ENCODE measurements around the gene TSPAN10. TPM values are rescaled to one million over a fixed set of nuclear protein-coding genes. Genes with fewer than 3 reads are reported as not detected.

Gene TSPAN10
- total and polyA plus RNA-seq, 2 of the 13 experiments (the other 11 are each of a cell fraction or from before 2014, with no cell fraction given): 0.54 to 0.75 TPM

- TF ChIP-seq ZBTB20 (CRISPR knock-in tag; IDR thresholded peaks at IDR 0.05; ENCODE audit: borderline replicate concordance, low read depth) (no peak), SIN3B (IDR thresholded peaks at IDR 0.05; ENCODE audit: low read length) (no peak), ATM (IDR thresholded peaks at IDR 0.05; ENCODE audit: borderline replicate concordance) (no peak), RORA (CRISPR knock-in tag; IDR thresholded peaks at IDR 0.05) (no peak), ZNF775 (CRISPR knock-in tag; IDR thresholded peaks at IDR 0.05; ENCODE audit: borderline replicate concordance) (no peak), KLF15 (CRISPR knock-in tag; IDR thresholded peaks at IDR 0.05; ENCODE audit: borderline replicate concordance) (no peak), FOXA3 (CRISPR knock-in tag; IDR thresholded peaks at IDR 0.05) (no peak), AGO2 (optimal IDR thresholded peaks at IDR 0.05; ENCODE audit: low read depth, low read length) (no peak), ZNF768 (CRISPR knock-in tag; IDR thresholded peaks at IDR 0.05) (peak; percentile 42; the same call in 1 of the 2 replicates), HOXA7 (CRISPR knock-in tag; IDR thresholded peaks at IDR 0.05) (no peak), ZNF557 (CRISPR knock-in tag; IDR thresholded peaks at IDR 0.05) (no peak), ZNF773 (CRISPR knock-in tag; IDR thresholded peaks at IDR 0.05; ENCODE audit: borderline replicate concordance) (no peak), BCL3 (CRISPR knock-in tag; IDR thresholded peaks at IDR 0.05) (no peak), PTBP1 (IDR thresholded peaks at IDR 0.05; ENCODE audit: low read depth, low read length, poor library complexity, severe bottlenecking) (no peak), ZNF30 (CRISPR knock-in tag; IDR thresholded peaks at IDR 0.05) (no peak), IRF1 (CRISPR knock-in tag; IDR thresholded peaks at IDR 0.05; ENCODE audit: low read depth) (no peak), ZFY (CRISPR knock-in tag; IDR thresholded peaks at IDR 0.05) (no peak), NFATC3 (CRISPR knock-in tag; IDR thresholded peaks at IDR 0.05) (no peak), CERS6 (CRISPR knock-in tag; IDR thresholded peaks at IDR 0.05) (no peak)
- TF ChIP-seq, protein P1, sequence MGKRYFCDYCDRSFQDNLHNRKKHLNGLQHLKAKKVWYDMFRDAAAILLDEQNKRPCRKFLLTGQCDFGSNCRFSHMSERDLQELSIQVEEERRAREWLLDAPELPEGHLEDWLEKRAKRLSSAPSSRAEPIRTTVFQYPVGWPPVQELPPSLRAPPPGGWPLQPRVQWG (CRISPR knock-in tag; IDR thresholded peaks at IDR 0.05; ENCODE audit: borderline replicate concordance, low read depth): no peak
- TF ChIP-seq, protein P2, sequence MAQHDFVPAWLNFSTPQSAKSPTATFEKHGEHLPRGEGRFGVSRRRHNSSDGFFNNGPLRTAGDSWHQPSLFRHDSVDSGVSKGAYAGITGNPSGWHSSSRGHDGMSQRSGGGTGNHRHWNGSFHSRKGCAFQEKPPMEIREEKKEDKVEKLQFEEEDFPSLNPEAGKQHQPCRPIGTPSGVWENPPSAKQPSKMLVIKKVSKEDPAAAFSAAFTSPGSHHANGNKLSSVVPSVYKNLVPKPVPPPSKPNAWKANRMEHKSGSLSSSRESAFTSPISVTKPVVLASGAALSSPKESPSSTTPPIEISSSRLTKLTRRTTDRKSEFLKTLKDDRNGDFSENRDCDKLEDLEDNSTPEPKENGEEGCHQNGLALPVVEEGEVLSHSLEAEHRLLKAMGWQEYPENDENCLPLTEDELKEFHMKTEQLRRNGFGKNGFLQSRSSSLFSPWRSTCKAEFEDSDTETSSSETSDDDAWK (CRISPR knock-in tag; IDR thresholded peaks at IDR 0.05): no peak
- TF ChIP-seq, protein P3, sequence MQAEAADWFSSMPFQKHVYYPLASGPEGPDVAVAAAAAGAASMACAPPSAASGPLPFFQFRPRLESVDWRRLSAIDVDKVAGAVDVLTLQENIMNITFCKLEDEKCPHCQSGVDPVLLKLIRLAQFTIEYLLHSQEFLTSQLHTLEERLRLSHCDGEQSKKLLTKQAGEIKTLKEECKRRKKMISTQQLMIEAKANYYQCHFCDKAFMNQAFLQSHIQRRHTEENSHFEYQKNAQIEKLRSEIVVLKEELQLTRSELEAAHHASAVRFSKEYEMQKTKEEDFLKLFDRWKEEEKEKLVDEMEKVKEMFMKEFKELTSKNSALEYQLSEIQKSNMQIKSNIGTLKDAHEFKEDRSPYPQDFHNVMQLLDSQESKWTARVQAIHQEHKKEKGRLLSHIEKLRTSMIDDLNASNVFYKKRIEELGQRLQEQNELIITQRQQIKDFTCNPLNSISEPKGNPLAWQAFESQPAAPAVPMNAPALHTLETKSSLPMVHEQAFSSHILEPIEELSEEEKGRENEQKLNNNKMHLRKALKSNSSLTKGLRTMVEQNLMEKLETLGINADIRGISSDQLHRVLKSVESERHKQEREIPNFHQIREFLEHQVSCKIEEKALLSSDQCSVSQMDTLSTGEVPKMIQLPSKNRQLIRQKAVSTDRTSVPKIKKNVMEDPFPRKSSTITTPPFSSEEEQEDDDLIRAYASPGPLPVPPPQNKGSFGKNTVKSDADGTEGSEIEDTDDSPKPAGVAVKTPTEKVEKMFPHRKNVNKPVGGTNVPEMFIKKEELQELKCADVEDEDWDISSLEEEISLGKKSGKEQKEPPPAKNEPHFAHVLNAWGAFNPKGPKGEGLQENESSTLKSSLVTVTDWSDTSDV (CRISPR knock-in tag; IDR thresholded peaks at IDR 0.05): 0 out of 2 replicates have a peak, but pooled peaks have one; percentile 1
Observed at GRCh38 chr17:81652906-81653771, 16.1 kb downstream of the TSPAN10 start (continued).

Data from HepG2 (cell line).